Measurements from ENCODE around the gene TMEM238L. TPM values are rescaled to one million over a fixed set of nuclear protein-coding genes. Genes with fewer than 3 reads are reported as not detected.
A peak's percentile ranks its signal among the peaks of the same experiment; 100 is the strongest.
"Not testable (repeated sequence)": the region's sequence is repeated elsewhere in the genome, so short reads cannot be mapped to it uniquely, and the experiment has no call there.

Gene TMEM238L, protein sequence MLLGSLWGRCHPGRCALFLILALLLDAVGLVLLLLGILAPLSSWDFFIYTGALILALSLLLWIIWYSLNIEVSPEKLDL
- polyA plus RNA-seq (2012; ENCODE audit: insufficient read depth, insufficient read length) = not detected

DNA sequence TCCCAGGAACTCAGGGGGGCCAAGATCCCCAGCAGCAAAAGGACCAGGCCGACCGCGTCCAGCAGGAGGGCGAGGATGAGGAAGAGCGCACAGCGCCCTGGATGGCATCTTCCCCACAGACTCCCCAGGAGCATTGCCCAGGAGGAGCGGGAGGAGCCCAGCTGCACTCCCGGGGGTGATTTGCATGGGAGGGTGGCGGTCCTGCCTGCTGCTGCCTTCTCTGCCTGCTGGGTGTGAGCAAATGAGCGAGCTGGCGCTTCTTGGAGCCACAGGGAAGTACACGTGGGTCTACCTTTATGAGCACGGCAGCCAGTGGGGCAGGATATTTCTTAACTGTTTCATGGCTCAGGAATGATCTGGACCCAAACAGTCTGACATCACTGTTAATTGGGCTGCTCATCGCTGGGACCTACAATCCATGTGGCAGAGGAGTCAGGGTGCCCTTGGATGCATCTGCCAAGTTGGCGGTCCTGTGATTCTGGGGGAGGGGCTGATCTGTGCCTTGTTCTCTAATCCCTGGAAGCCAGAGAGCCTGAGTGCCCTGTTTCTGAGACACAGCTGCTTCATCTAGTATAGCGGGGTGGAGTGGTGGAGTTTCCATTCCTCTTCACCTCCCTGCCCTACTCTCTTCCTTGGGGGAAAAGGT lies at the start of gene TMEM238L:
TMEM238L (minus strand) TSS at position 270 of the 646 bp plus-strand sequence; CDS start at position 134, 136 bp downstream.
- DNase-seq (ENCODE audit: low read depth, low spot score) = no peak
- no peak within 1 kb of the TSS for H3K4me3 ChIP-seq (ENCODE audit: low read length)

DNA sequence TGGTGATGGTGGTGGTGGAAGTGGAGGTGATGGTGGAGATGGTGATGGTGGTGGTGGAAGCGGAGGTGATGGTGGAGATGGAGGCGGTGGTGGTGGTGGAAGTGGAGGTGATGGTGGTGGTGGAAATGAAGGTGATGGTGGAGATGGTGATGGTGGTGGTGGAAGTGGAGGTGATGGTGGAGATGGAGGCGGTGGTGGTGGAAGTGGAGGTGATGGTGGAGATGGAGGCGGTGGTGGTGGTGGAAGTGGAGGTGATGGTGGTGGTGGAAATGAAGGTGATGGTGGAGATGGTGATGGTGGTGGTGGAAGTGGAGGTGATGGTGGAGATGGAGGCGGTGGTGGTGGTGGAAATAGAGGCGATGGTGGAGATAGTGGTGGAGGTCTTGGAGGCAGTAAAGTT lies 42.7 kb upstream of the TMEM238L start:
- not testable (repeated sequence) for DNase-seq (ENCODE audit: low read depth, low spot score); H3K4me3 ChIP-seq (ENCODE audit: low read length)

GRCh38 chr17:10845388-10845751 lies 41.5 kb upstream of the TMEM238L start:
- DNase-seq (ENCODE audit: low read depth, low spot score) = no peak
- peak overlapping the region; percentile 43; the same call in 1 of the 2 replicates for H3K4me3 ChIP-seq (ENCODE audit: low read length)

GRCh38 chr17:10844621-10845387 lies 40.9 kb upstream of the TMEM238L start:
- peak overlapping the region; percentile 43 for H3K4me3 ChIP-seq (ENCODE audit: low read length)
- peak; percentile 52 for DNase-seq (ENCODE audit: low read depth, low spot score)

DNA sequence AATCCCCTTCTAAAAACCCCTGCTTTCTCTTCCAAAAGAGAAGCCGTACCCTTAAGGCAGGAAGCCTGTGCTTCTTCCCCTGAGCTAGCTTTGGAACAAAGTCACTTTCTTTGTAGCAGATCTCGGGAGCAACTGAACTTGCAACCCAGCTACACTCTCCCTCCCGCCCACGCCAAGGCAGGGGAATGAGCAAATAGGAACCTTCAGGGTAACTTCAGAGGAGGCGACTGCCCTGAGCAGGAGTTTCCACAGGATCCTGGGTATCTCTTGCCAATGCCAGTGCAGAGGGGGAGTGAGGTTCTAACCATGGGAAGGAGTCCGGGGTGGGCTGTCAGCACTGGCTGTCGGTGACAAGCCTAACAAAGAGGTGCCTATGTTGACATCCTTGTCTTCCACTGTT lies 39.9 kb upstream of the TMEM238L start:
- no peak overlapping the region for H3K4me3 ChIP-seq (ENCODE audit: low read length)
- no peak for DNase-seq (ENCODE audit: low read depth, low spot score)

DNA sequence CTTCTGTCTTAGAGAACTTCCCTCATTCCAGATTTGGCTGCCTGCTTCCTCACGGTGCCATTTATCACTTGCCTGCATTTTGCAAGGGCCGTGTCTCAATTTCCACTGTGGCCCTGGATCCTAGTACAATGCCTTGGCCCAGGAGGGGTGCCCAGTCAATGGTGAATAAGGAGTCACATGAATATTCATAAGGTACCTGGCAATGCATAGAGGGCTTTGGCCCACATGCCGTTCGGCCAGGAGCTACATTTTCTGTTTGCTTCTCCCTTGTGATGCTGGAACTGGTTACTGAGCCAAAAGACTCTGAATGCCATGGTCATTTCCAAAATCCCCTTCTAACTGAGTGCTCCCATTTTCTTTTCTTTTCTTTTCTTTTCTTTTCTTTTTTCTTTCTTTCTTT lies 38.8 kb upstream of the TMEM238L start:
- no peak overlapping the region for H3K4me3 ChIP-seq (ENCODE audit: low read length)
- no peak for DNase-seq (ENCODE audit: low read depth, low spot score)

GRCh38 chr17:10838682-10839081 lies 34.8 kb upstream of the TMEM238L start:
- H3K4me3 ChIP-seq (ENCODE audit: low read length) = no peak overlapping the region
- no peak for DNase-seq (ENCODE audit: low read depth, low spot score)

DNA sequence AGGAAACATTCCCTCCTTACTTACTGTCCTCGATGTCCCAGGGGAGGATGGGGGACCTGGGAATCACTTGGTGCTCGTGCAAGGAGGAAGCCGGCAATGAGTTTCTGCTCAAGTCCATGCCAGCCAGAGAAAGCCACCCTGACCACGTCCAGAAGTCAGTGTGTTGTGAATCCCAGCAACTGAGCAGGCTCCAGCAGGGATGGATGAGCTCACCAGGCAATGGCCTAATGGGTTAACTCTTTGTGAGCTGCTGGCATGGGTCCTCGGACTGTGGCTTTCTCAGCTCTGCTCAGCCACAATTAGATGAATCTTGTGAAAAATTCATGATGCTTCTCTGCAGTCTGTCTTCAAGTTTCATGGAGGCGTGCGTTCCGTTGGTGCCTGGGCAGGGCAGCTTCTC lies 34.0 kb upstream of the TMEM238L start, which contains the start of gene PIRT:
PIRT (minus strand) TSS at position 167 of the 400 bp plus-strand sequence. CDS start 12,442 bp downstream, outside the sequence.
- no peak within 1 kb of the TSS for H3K4me3 ChIP-seq (ENCODE audit: low read length)
- no peak for DNase-seq (ENCODE audit: low read depth, low spot score)

- DNase-seq (ENCODE audit: low read depth, low spot score) = no peak
- H3K4me3 ChIP-seq (ENCODE audit: low read length) = no peak overlapping the region
These were observed 33.2 kb upstream of the TMEM238L start for GRCh38 chr17:10836966-10837590.

GRCh38 chr17:10836145-10836544 lies 32.2 kb upstream of the TMEM238L start:
- no peak overlapping the region for H3K4me3 ChIP-seq (ENCODE audit: low read length)
- DNase-seq (ENCODE audit: low read depth, low spot score) = no peak

GRCh38 chr17:10831696-10832095 lies 27.8 kb upstream of the TMEM238L start:
- DNase-seq (ENCODE audit: low read depth, low spot score) = no peak
- no peak overlapping the region for H3K4me3 ChIP-seq (ENCODE audit: low read length)

GRCh38 chr17:10827898-10828552 lies 24.1 kb upstream of the TMEM238L start:
- DNase-seq (ENCODE audit: low read depth, low spot score) = no peak
- H3K4me3 ChIP-seq (ENCODE audit: low read length) = no peak overlapping the region

- no peak overlapping the region for H3K4me3 ChIP-seq (ENCODE audit: low read length)
- no peak for DNase-seq (ENCODE audit: low read depth, low spot score)
These were observed 21.0 kb upstream of the TMEM238L start for GRCh38 chr17:10824874-10825273.

DNA sequence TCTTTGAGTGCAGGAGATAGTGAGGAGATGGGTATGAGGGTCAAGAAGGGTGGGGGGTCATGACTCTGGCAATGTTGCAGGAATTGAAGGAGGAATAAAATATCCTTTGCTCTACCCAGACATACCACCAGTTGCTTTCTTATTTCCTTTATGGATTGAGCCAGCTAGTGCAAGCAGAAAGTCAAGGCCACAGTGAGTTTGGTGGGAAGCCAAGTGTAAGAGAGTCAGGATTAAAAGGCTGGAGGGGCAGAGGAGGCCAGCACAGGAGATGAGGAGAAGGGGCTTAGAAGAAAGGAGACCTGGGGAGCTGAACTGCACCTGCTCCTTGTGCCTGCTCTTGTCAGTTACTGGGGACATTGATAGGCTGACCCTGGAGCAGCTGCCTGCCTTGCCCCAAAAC lies 17.9 kb upstream of the TMEM238L start:
- no peak for DNase-seq (ENCODE audit: low read depth, low spot score)
- no peak overlapping the region for H3K4me3 ChIP-seq (ENCODE audit: low read length)

DNA sequence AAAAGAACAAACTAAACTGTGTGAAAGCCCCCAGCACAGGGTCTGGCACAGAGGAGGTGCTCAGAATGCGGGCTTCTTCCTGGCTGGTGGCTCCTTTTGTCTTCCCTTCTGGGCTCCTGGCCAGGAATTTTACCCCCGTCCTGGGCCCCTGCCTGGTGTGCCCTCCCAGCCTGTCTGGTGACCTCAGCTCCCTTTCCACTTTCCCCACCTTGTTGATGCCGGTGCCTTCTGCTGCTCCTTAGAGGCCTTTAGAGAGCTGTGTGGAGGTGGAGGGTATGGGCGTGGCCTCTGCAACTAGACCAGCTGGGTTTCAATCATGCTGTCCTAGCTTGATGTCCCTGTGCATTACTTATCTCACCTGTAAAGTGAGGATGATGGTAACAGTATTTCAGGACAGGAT lies 17.2 kb upstream of the TMEM238L start:
- no peak for DNase-seq (ENCODE audit: low read depth, low spot score)
- H3K4me3 ChIP-seq (ENCODE audit: low read length) = no peak overlapping the region

- DNase-seq (ENCODE audit: low read depth, low spot score) = no peak
- H3K4me3 ChIP-seq (ENCODE audit: low read length) = no peak overlapping the region
These were observed 11.4 kb upstream of the TMEM238L start for GRCh38 chr17:10815319-10815718.

- DNase-seq (ENCODE audit: low read depth, low spot score) = no peak
- H3K4me3 ChIP-seq (ENCODE audit: low read length) = no peak overlapping the region
These were observed 10.2 kb upstream of the TMEM238L start for GRCh38 chr17:10814075-10814474.

- no peak for DNase-seq (ENCODE audit: low read depth, low spot score)
- no peak overlapping the region for H3K4me3 ChIP-seq (ENCODE audit: low read length)
These were observed 8.8 kb upstream of the TMEM238L start for GRCh38 chr17:10812674-10813073.

- DNase-seq (ENCODE audit: low read depth, low spot score) = no peak
- no peak overlapping the region for H3K4me3 ChIP-seq (ENCODE audit: low read length)
These were observed 5.7 kb upstream of the TMEM238L start for GRCh38 chr17:10809605-10810004.

Data from Jurkat, Clone E6-1 (cell line).